Thyroid gland (tissue), 4 donors: Measurements from ENCODE around the gene B3GALT6. TPM values are rescaled to one million over a fixed set of nuclear protein-coding genes. Genes with fewer than 3 reads are reported as not detected.

ENCODE experiments used
- DNase-seq, 2 donors: peaks; one replicate each; pipeline ENCODE4 v3.0.0-alpha.2; 2019
- H3K27ac ChIP-seq, 3 donors: fragments of 200-600 bp; sonication (generic); 1 replicate in 2 of 3; 2 replicates in 1 of 3; pipeline ENCODE4 v1.5.1; 2016 to 2019; ENCODE audit warnings: mild to moderate bottlenecking in 1 of 3, moderate library complexity in 1 of 3
- H3K27me3 ChIP-seq: fragments of 200-600 bp; sonication (generic); one replicate; pipeline ENCODE4 v1.5.1; 2019
- H3K36me3 ChIP-seq, 2 donors: fragments of 200-600 bp; sonication (generic); one replicate each; pipeline ENCODE4 v1.5.1; 2016 to 2019
- H3K4me1 ChIP-seq, 2 donors: fragments of 200-600 bp; sonication (generic); one replicate each; pipeline ENCODE4 v1.5.1; 2017 to 2019
- H3K4me3 ChIP-seq, 3 donors: fragments of 200-600 bp; sonication (generic); replicated peaks in 1 of 3; 1 replicate in 2 of 3; 2 replicates in 1 of 3; pipeline ENCODE4 v1.5.1; 2016; ENCODE audit warnings: mild to moderate bottlenecking in 1 of 3
- H3K9me3 ChIP-seq: fragments of 200-600 bp; sonication (generic); one replicate; pipeline ENCODE4 v1.5.1; 2017
- CTCF ChIP-seq, 6 experiments: fragments of 200-600 bp in 3 of 6; fragments of 450-650 bp in 3 of 6; sonication (generic) in 3 of 6; IDR thresholded peaks; one replicate each; pipeline ENCODE4 v1.5.1; 2016 to 2019; ENCODE audit warnings: antibody characterized with exemption in 6 of 6, mild to moderate bottlenecking in 2 of 6, inconsistent platforms in 1 of 6, moderate library complexity in 1 of 6
- POLR2A ChIP-seq, 2 donors: fragments of 450-650 bp; IDR thresholded peaks; one replicate each; pipeline ENCODE4 v1.6.1; 2017; ENCODE audit warnings: antibody characterized with exemption in 2 of 2, mild to moderate bottlenecking in 2 of 2, moderate library complexity in 1 of 2
- WGBS, 2 donors: methylation state at CpG; one replicate each; pipeline ENCODE4 v1.1.5; 2017; 5-methylcytosine and 5-hydroxymethylcytosine counted together
- intact Hi-C: fragments of 100-400 bp; cut with DNase I; formaldehyde crosslinking; loops from one replicate; pipeline ENCODE4 v1.15.1; 2023
- total RNA-seq, 4 donors: library from RNA; depleted of rRNA; stranded (reverse); fragments of >200 nt; gene quantifications; one replicate each; pipeline ENCODE4 v1.2.3, GENCODE V29; 2016

The B3GALT6 gene
- total RNA-seq, 4 donors from 2014 or later: 18.0 to 32.2 (median 25.5) TPM

GRCh38 chr1:1223321-1223720 lies 8.7 kb upstream of the B3GALT6 start:
- H3K36me3 ChIP-seq: peaks cover 44 to 62% of the 10 kb centered on the region in 2 donors
- intact Hi-C loops: no loop called here

GRCh38 chr1:1223891-1224290 lies 8.1 kb upstream of the B3GALT6 start:
- TF ChIP-seq CTCF (IDR thresholded peaks at IDR 0.05) (no peak), POLR2A (IDR thresholded peaks at IDR 0.05) (no peak)
- no peak overlapping the region for H3K4me3 ChIP-seq
- no peaks in the 10 kb centered on the region for H3K27me3 ChIP-seq
- 94% methylated on average over 6 to 18 of the region's 21 CpGs for WGBS, 2 donors
- intact Hi-C loops: no loop called here
- no peak for DNase-seq
- H3K36me3 ChIP-seq: peaks cover 45 to 62% of the 10 kb centered on the region in 2 donors
- no peak overlapping the region for H3K27ac ChIP-seq
- H3K9me3 ChIP-seq: no peaks in the 10 kb centered on the region
- no peaks in the 10 kb centered on the region for H3K4me1 ChIP-seq

More at GRCh38 chr1:1223321-1223720, 8.7 kb upstream of the B3GALT6 start:
- H3K4me1 ChIP-seq: no peaks in the 10 kb centered on the region
- DNase-seq: no peak
- no peaks in the 10 kb centered on the region for H3K27me3 ChIP-seq
- no peak overlapping the region for H3K4me3 ChIP-seq
- no peaks in the 10 kb centered on the region for H3K9me3 ChIP-seq
- no peak overlapping the region for H3K27ac ChIP-seq
- 95 to 96% methylated on average over 15 of the region's 15 CpGs for WGBS, 2 donors
- TF ChIP-seq POLR2A (IDR thresholded peaks at IDR 0.05) (no peak), CTCF (IDR thresholded peaks at IDR 0.05) (no peak)

GRCh38 chr1:1225238-1225845 lies 6.7 kb upstream of the B3GALT6 start:
- intact Hi-C loops: no loop called here
- H3K4me3 ChIP-seq: no peak overlapping the region
- 85 to 98% methylated on average over 14 to 31 of the region's 34 CpGs for WGBS, 2 donors
- no peak overlapping the region for H3K27ac ChIP-seq
- peaks cover 8 to 13% of the 10 kb centered on the region in 2 donors for H3K4me1 ChIP-seq
- no peaks in the 10 kb centered on the region for H3K9me3 ChIP-seq
- peaks cover 46 to 58% of the 10 kb centered on the region in 2 donors for H3K36me3 ChIP-seq
- H3K27me3 ChIP-seq: no peaks in the 10 kb centered on the region
- no peak for TF ChIP-seq POLR2A (IDR thresholded peaks at IDR 0.05)
- TF ChIP-seq CTCF (IDR thresholded peaks at IDR 0.05): no peak
- DNase-seq: peak; percentile 47 to 50

- intact Hi-C loops: no loop called here
- H3K36me3 ChIP-seq: peaks cover 46 to 52% of the 10 kb centered on the region in 2 donors
Measured at GRCh38 chr1:1225913-1226312, 6.1 kb upstream of the B3GALT6 start.

GRCh38 chr1:1226566-1227362 lies 5.3 kb upstream of the B3GALT6 start:
- 96 to 97% methylated on average over 14 to 38 of the region's 44 CpGs for WGBS, 2 donors
- Histone ChIP-seq H3K9me3 (no peaks in the 10 kb centered on the region), H3K27ac (no peak overlapping the region), H3K4me1 (peaks cover 12 to 18% of the 10 kb centered on the region in 2 donors), H3K36me3 (peaks cover 38 to 44% of the 10 kb centered on the region in 2 donors), H3K4me3 (no peak overlapping the region), H3K27me3 (no peaks in the 10 kb centered on the region)
- no peak for TF ChIP-seq POLR2A (IDR thresholded peaks at IDR 0.05)
- intact Hi-C loops: no loop called here
- DNase-seq: no peak

More at GRCh38 chr1:1225913-1226312, 6.1 kb upstream of the B3GALT6 start:
- no peak for TF ChIP-seq POLR2A (IDR thresholded peaks at IDR 0.05)
- Histone ChIP-seq H3K27ac (no peak overlapping the region), H3K27me3 (no peaks in the 10 kb centered on the region), H3K9me3 (no peaks in the 10 kb centered on the region), H3K4me1 (peaks cover 12 to 18% of the 10 kb centered on the region in 2 donors), H3K4me3 (no peak overlapping the region)
- no peak for DNase-seq
- WGBS, 2 donors: 94% methylated on average over 13 to 18 of the region's 18 CpGs

GRCh38 chr1:1227386-1227785 lies 4.7 kb upstream of the B3GALT6 start:
- Histone ChIP-seq H3K4me3 (no peak overlapping the region), H3K9me3 (no peaks in the 10 kb centered on the region), H3K27ac (no peak overlapping the region), H3K4me1 (peaks cover 12 to 18% of the 10 kb centered on the region in 2 donors), H3K36me3 (peaks cover 32 to 39% of the 10 kb centered on the region in 2 donors), H3K27me3 (no peaks in the 10 kb centered on the region)
- intact Hi-C loops: no loop called here
- 97 to 100% methylated on average over 7 to 10 of the region's 25 CpGs for WGBS, 2 donors
- TF ChIP-seq POLR2A (IDR thresholded peaks at IDR 0.05) (no peak), CTCF (IDR thresholded peaks at IDR 0.05) (no peak)
- no peak for DNase-seq
